HFF-Myc (cell line): ENCODE data around the gene MERTK.
"Not testable (repeated sequence)": the region's sequence is repeated elsewhere in the genome, so short reads cannot be mapped to it uniquely, and the experiment has no call there.

Experiments used
- DNase-seq: peaks from one replicate; pipeline ENCODE4 v3.0.0-alpha.2; 2011; ENCODE audit warnings: low read depth; ENCODE audit errors: extremely low read depth
- H3K4me3 ChIP-seq: replicated peaks from 2 replicates; pipeline ENCODE4 v1.5.1; 2011; ENCODE audit warnings: low read depth, mild to moderate bottlenecking, control low read depth, low read length
- TF ChIP-seq, protein P1 (sequence below): IDR thresholded peaks from 2 replicates; pipeline ENCODE4 v1.5.1; 2012; ENCODE audit warnings: mild to moderate bottlenecking, low read depth, low read length, control low read depth; ENCODE audit errors: missing control alignments

MERTK gene

GRCh38 chr2:111923276-111923804 is 24.9 kb downstream of the MERTK start:
- TF ChIP-seq, protein P1, sequence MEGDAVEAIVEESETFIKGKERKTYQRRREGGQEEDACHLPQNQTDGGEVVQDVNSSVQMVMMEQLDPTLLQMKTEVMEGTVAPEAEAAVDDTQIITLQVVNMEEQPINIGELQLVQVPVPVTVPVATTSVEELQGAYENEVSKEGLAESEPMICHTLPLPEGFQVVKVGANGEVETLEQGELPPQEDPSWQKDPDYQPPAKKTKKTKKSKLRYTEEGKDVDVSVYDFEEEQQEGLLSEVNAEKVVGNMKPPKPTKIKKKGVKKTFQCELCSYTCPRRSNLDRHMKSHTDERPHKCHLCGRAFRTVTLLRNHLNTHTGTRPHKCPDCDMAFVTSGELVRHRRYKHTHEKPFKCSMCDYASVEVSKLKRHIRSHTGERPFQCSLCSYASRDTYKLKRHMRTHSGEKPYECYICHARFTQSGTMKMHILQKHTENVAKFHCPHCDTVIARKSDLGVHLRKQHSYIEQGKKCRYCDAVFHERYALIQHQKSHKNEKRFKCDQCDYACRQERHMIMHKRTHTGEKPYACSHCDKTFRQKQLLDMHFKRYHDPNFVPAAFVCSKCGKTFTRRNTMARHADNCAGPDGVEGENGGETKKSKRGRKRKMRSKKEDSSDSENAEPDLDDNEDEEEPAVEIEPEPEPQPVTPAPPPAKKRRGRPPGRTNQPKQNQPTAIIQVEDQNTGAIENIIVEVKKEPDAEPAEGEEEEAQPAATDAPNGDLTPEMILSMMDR = no peak
- H3K4me3 ChIP-seq = no peak overlapping the region
- DNase-seq = peak; percentile 85

GRCh38 chr2:111924617-111925107 is 26.3 kb downstream of the MERTK start:
- TF ChIP-seq, protein P1 = no peak
- no peak for DNase-seq
- no peak overlapping the region for H3K4me3 ChIP-seq

DNA sequence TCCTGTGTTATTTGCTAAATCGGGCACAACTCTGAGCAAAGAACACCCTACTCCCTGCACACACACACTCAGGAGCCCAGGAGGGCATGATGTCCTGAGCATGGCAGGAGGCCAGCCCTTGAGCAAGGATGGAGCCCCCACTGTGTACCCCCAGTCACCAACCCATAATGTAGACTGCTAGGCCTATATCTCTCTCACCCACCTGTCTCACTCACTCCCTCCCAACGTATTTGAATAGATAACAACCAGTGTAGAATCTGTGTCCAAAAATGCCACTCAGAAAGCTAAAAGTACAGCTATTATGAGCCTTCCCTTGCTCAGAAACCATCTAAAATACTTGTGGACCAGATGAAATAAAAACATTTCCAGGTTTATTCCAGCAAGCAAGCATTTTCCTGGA is 29.3 kb downstream of the MERTK start:
- TF ChIP-seq, protein P1 = no peak
- no peak overlapping the region for H3K4me3 ChIP-seq
- no peak for DNase-seq

- no peak overlapping the region for H3K4me3 ChIP-seq
- no peak for DNase-seq
- TF ChIP-seq, protein P1 = no peak
Observed at GRCh38 chr2:111930409-111930808, 32.0 kb downstream of the MERTK start.

- no peak overlapping the region for H3K4me3 ChIP-seq
- DNase-seq = no peak
- TF ChIP-seq, protein P1 = no peak
Observed at GRCh38 chr2:111930875-111931274, 32.5 kb downstream of the MERTK start.

DNA sequence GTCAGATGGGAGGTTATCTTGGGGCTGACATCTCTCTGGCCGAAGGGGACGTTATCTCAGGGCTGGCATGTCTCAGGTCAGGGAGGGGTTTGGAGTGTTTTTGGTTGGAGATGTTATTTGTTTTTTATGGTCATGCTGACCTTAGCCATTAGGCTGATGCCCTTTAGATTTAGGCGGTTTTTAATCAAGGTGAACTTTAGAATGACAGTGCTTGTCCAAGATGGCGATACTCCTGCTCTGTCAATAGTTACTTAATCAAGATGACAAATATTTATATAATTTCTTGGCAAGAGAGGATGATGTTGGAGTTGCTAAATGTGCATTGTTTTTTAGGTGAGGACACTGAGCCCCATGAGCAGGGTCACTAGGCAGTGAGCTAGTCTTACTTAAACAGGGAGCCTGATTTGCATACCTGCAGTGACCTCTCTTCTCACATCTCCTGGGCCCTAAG is 34.5 kb downstream of the MERTK start:
- no peak overlapping the region for H3K4me3 ChIP-seq
- TF ChIP-seq, protein P1 = no peak
- DNase-seq = no peak

DNA sequence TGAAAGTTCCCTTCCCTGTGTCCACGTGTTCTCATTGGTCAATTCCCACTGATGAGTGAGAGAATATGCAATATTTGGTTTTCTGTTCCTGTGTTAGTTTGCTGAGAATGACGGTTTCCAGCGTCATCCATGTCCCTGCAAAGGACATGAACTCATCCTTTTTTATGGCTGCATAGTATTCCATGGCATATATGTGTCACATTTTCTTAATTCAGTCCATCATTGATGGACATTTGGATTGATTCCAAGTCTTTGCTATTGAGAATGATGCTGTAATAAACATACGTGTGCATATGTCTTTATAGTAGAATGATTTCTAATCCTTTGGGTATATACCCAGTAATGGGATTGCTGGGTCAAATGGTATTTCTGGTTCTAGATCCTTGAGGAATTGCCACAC is 35.5 kb downstream of the MERTK start:
- not testable (repeated sequence) for DNase-seq, H3K4me3 ChIP-seq
